NT2/D1 (cell line): ENCODE results near the gene IER5.

Source experiments
- SUZ12 ChIP-seq: IDR thresholded peaks from 2 replicates; pipeline ENCODE4 v1.6.1; 2011; ENCODE audit not compliant: insufficient read length, insufficient read depth; ENCODE audit errors: extremely low read depth
- YY1 ChIP-seq: IDR thresholded peaks from 2 replicates; pipeline ENCODE4 v1.6.1; 2011; ENCODE audit not compliant: insufficient read length, insufficient read depth
- ZNF274 ChIP-seq: IDR thresholded peaks from 2 replicates; pipeline ENCODE4 v1.6.1; 2011; ENCODE audit warnings: mild to moderate bottlenecking, low read depth, low read length

- TF ChIP-seq ZNF274 (no peak), YY1 (no peak), SUZ12 (no peak)
These were observed 26.3 kb downstream of the IER5 start for GRCh38 chr1:181114574-181115367.
